WTC11 (cell line): Measurements from ENCODE around the gene SBF1. TPM values are rescaled to one million over a fixed set of nuclear protein-coding genes. Genes with fewer than 3 reads are reported as not detected.

Experiments used
- ATAC-seq: fragments of 200-7000 bp; cut with Tn5 transposase; 2 replicates; pipeline ENCODE4 v1.10.0; 2021; ENCODE audit warnings: mild to moderate bottlenecking, moderate library complexity
- CTCF ChIA-PET: fragments of 300-600 bp; sonication (Branson Sonifier 250); formaldehyde crosslinking; loops from one replicate; lab custom pipeline; 2021; ENCODE audit warnings: antibody characterized with exemption; lab: Charles Lee
- POLR2A ChIA-PET: fragments of 350-600 bp; sonication (Branson Sonifier 250); formaldehyde crosslinking; loops from one replicate; lab custom pipeline; 2021; ENCODE audit warnings: antibody characterized with exemption; lab: Charles Lee
- DNase-seq: peaks from one replicate; pipeline ENCODE4 v3.0.0; 2021; ENCODE audit warnings: low spot score
- H3K27ac Mint-ChIP-seq: 2 replicates; pipeline ENCODE4 v1.8.0; 2021; ENCODE audit warnings: mixed read lengths
- H3K27me3 Mint-ChIP-seq: 2 replicates; pipeline ENCODE4 v1.8.0; 2021; ENCODE audit warnings: low read depth, mild to moderate bottlenecking, moderate library complexity, mixed read lengths
- H3K36me3 Mint-ChIP-seq: 2 replicates; pipeline ENCODE4 v1.8.0; 2021; ENCODE audit warnings: mixed read lengths
- H3K4me1 Mint-ChIP-seq: 2 replicates; pipeline ENCODE4 v1.8.0; 2022; ENCODE audit warnings: mixed read lengths
- H3K4me3 Mint-ChIP-seq: 2 replicates; pipeline ENCODE4 v1.8.0; 2021; ENCODE audit warnings: mild to moderate bottlenecking, moderate library complexity, mixed read lengths
- H3K9me3 Mint-ChIP-seq: 2 replicates; pipeline ENCODE4 v1.8.0; 2021; ENCODE audit warnings: mixed read lengths
- ATF1 ChIP-seq: sonication (generic); formaldehyde crosslinking; IDR thresholded peaks from 2 replicates; pipeline ENCODE4 v1.8.1; 2023; ENCODE audit warnings: mild to moderate bottlenecking, moderate library complexity, missing genetic modification reagents
- EMX1 ChIP-seq: fragments of 250-450 bp; sonication (Bioruptor Pico); IDR thresholded peaks from 2 replicates; pipeline ENCODE4 v1.8.0; 2021; ENCODE audit warnings: mild to moderate bottlenecking
- FOXK1 ChIP-seq: sonication (generic); formaldehyde crosslinking; IDR thresholded peaks from 2 replicates; pipeline ENCODE4 v1.8.0; 2022; ENCODE audit warnings: mild to moderate bottlenecking, moderate library complexity, missing genetic modification reagents
- FOXP1 ChIP-seq: sonication (generic); formaldehyde crosslinking; IDR thresholded peaks from 2 replicates; pipeline ENCODE4 v1.8.0; 2022; ENCODE audit warnings: missing genetic modification reagents, mild to moderate bottlenecking, moderate library complexity, borderline replicate concordance
- HMGA2 ChIP-seq: fragments of 250-450 bp; sonication (Bioruptor Pico); IDR thresholded peaks from 2 replicates; pipeline ENCODE4 v1.4.0; 2021; ENCODE audit warnings: mild to moderate bottlenecking, moderate library complexity
- MXD4 ChIP-seq: fragments of 250-450 bp; sonication (Bioruptor Pico); IDR thresholded peaks from 2 replicates; pipeline ENCODE4 v1.8.0; 2021; ENCODE audit warnings: mild to moderate bottlenecking, moderate library complexity, borderline replicate concordance
- NFYB ChIP-seq: sonication (generic); formaldehyde crosslinking; conservative IDR thresholded peaks from 2 replicates; pipeline ENCODE4 v1.8.0; 2022; ENCODE audit warnings: low read depth, missing genetic modification reagents
- ZNF121 ChIP-seq: sonication (generic); formaldehyde crosslinking; IDR thresholded peaks from 2 replicates; pipeline ENCODE4 v1.8.0; 2023; ENCODE audit warnings: missing genetic modification reagents
- ZNF232 ChIP-seq: sonication (generic); formaldehyde crosslinking; IDR thresholded peaks from 2 replicates; pipeline ENCODE4 v1.8.0; 2022; ENCODE audit warnings: mild to moderate bottlenecking, missing genetic modification reagents
- ZNF423 ChIP-seq: fragments of 250-450 bp; sonication (Bioruptor Pico); IDR thresholded peaks from 2 replicates; pipeline ENCODE4 v2.1.2; 2022; ENCODE audit warnings: mild to moderate bottlenecking, moderate library complexity
- total RNA-seq: library from RNA; stranded (reverse); gene quantifications from 3 replicates; pipeline ENCODE4 v1.2.3, GENCODE V29; 2021
- TF ChIP-seq, protein P1 (sequence below): sonication (generic); formaldehyde crosslinking; IDR thresholded peaks from 2 replicates; pipeline ENCODE4 v1.8.1; 2023; ENCODE audit warnings: mild to moderate bottlenecking, missing genetic modification reagents, borderline replicate concordance
- TF ChIP-seq, protein P2 (sequence below): fragments of 250-450 bp; sonication (Bioruptor Pico); IDR thresholded peaks from 2 replicates; pipeline ENCODE4 v1.9.0; 2021; ENCODE audit warnings: mild to moderate bottlenecking, borderline replicate concordance
- TF ChIP-seq, protein P3 (sequence below): sonication (generic); formaldehyde crosslinking; IDR thresholded peaks from 2 replicates; pipeline ENCODE4 v1.8.0; 2022; ENCODE audit warnings: mild to moderate bottlenecking, missing genetic modification reagents
- TF ChIP-seq, protein P4 (sequence below): sonication (generic); formaldehyde crosslinking; conservative IDR thresholded peaks from 2 replicates; pipeline ENCODE4 v1.8.1; 2023; ENCODE audit warnings: mild to moderate bottlenecking, low read depth, missing genetic modification reagents, moderate library complexity

Gene SBF1
- total RNA-seq, 1 experiment from 2014 or later, result 108 TPM

DNA sequence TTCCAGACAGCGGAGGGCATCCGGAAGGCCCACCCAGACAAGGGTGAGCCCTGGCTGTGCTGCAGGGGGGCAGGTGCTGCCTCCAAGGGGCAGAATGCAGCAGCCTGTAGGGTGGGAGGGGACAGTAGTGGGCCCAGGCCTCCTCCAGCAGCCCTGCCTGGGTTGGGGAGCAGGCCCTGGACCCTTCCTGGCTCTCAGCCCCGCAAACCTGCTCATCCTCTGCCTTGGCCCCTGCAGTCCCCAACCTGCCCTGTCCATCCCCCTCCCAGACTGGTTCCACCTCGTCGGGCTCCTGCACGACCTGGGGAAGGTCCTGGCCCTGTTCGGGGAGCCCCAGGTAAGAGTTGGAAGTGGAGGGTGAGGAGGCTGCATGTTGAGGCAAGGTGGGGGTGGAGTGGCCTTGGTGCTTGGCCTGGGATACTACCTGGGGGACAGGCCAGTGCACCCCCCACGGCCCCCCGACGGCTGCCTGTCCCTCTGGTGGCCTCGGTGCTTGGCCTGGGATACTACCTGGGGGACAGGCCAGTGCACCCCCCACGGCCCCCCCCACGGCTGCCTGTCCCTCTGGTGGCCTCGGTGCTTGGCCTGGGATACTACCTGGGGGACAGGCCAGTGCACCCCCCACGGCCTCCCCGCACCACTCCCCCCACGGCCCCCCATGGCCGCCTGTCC, 13.3 kb upstream of the SBF1 start:
- H3K27me3 Mint-ChIP-seq, result no peaks in the 10 kb centered on the region
- DNase-seq (no peak), ATAC-seq (no peak)
- no peak overlapping the region for H3K27ac Mint-ChIP-seq
- H3K9me3 Mint-ChIP-seq, result no peaks in the 10 kb centered on the region
- TF ChIP-seq, protein P1, sequence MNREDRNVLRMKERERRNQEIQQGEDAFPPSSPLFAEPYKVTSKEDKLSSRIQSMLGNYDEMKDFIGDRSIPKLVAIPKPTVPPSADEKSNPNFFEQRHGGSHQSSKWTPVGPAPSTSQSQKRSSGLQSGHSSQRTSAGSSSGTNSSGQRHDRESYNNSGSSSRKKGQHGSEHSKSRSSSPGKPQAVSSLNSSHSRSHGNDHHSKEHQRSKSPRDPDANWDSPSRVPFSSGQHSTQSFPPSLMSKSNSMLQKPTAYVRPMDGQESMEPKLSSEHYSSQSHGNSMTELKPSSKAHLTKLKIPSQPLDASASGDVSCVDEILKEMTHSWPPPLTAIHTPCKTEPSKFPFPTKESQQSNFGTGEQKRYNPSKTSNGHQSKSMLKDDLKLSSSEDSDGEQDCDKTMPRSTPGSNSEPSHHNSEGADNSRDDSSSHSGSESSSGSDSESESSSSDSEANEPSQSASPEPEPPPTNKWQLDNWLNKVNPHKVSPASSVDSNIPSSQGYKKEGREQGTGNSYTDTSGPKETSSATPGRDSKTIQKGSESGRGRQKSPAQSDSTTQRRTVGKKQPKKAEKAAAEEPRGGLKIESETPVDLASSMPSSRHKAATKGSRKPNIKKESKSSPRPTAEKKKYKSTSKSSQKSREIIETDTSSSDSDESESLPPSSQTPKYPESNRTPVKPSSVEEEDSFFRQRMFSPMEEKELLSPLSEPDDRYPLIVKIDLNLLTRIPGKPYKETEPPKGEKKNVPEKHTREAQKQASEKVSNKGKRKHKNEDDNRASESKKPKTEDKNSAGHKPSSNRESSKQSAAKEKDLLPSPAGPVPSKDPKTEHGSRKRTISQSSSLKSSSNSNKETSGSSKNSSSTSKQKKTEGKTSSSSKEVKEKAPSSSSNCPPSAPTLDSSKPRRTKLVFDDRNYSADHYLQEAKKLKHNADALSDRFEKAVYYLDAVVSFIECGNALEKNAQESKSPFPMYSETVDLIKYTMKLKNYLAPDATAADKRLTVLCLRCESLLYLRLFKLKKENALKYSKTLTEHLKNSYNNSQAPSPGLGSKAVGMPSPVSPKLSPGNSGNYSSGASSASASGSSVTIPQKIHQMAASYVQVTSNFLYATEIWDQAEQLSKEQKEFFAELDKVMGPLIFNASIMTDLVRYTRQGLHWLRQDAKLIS, result no peak
- TF ChIP-seq, protein P2, sequence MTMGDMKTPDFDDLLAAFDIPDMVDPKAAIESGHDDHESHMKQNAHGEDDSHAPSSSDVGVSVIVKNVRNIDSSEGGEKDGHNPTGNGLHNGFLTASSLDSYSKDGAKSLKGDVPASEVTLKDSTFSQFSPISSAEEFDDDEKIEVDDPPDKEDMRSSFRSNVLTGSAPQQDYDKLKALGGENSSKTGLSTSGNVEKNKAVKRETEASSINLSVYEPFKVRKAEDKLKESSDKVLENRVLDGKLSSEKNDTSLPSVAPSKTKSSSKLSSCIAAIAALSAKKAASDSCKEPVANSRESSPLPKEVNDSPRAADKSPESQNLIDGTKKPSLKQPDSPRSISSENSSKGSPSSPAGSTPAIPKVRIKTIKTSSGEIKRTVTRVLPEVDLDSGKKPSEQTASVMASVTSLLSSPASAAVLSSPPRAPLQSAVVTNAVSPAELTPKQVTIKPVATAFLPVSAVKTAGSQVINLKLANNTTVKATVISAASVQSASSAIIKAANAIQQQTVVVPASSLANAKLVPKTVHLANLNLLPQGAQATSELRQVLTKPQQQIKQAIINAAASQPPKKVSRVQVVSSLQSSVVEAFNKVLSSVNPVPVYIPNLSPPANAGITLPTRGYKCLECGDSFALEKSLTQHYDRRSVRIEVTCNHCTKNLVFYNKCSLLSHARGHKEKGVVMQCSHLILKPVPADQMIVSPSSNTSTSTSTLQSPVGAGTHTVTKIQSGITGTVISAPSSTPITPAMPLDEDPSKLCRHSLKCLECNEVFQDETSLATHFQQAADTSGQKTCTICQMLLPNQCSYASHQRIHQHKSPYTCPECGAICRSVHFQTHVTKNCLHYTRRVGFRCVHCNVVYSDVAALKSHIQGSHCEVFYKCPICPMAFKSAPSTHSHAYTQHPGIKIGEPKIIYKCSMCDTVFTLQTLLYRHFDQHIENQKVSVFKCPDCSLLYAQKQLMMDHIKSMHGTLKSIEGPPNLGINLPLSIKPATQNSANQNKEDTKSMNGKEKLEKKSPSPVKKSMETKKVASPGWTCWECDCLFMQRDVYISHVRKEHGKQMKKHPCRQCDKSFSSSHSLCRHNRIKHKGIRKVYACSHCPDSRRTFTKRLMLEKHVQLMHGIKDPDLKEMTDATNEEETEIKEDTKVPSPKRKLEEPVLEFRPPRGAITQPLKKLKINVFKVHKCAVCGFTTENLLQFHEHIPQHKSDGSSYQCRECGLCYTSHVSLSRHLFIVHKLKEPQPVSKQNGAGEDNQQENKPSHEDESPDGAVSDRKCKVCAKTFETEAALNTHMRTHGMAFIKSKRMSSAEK (CRISPR knock-in tag), result no peak
- TF ChIP-seq ZNF423 (no peak), FOXP1 (CRISPR knock-in tag) (no peak), ZNF232 (CRISPR knock-in tag) (no peak), MXD4 (CRISPR knock-in tag) (no peak), ATF1 (CRISPR knock-in tag) (no peak), EMX1 (CRISPR knock-in tag) (no peak), NFYB (CRISPR knock-in tag) (no peak), HMGA2 (no peak), FOXK1 (CRISPR knock-in tag) (no peak), ZNF121 (CRISPR knock-in tag) (no peak)
- TF ChIP-seq, protein P3, sequence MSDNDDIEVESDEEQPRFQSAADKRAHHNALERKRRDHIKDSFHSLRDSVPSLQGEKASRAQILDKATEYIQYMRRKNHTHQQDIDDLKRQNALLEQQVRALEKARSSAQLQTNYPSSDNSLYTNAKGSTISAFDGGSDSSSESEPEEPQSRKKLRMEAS (CRISPR knock-in tag), result no peak
- TF ChIP-seq, protein P4, sequence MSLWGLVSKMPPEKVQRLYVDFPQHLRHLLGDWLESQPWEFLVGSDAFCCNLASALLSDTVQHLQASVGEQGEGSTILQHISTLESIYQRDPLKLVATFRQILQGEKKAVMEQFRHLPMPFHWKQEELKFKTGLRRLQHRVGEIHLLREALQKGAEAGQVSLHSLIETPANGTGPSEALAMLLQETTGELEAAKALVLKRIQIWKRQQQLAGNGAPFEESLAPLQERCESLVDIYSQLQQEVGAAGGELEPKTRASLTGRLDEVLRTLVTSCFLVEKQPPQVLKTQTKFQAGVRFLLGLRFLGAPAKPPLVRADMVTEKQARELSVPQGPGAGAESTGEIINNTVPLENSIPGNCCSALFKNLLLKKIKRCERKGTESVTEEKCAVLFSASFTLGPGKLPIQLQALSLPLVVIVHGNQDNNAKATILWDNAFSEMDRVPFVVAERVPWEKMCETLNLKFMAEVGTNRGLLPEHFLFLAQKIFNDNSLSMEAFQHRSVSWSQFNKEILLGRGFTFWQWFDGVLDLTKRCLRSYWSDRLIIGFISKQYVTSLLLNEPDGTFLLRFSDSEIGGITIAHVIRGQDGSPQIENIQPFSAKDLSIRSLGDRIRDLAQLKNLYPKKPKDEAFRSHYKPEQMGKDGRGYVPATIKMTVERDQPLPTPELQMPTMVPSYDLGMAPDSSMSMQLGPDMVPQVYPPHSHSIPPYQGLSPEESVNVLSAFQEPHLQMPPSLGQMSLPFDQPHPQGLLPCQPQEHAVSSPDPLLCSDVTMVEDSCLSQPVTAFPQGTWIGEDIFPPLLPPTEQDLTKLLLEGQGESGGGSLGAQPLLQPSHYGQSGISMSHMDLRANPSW (CRISPR knock-in tag), result no peak
- CTCF ChIA-PET, result no interaction called here
- H3K4me3 Mint-ChIP-seq, result no peak overlapping the region
- H3K36me3 Mint-ChIP-seq, result no peaks in the 10 kb centered on the region
- no peaks in the 10 kb centered on the region for H3K4me1 Mint-ChIP-seq
- POLR2A ChIA-PET, result no interaction called here
